Activated naive CD4-positive, alpha-beta T cell treated with anti-CD3 and anti-CD28 coated beads, Interleukin-2, amount 10 ng/mL, durations not matched to agents 7 days and 5 days (primary cell): ENCODE results near the gene ADPRM.
A peak's percentile ranks its signal among the peaks of the same experiment; 100 is the strongest.
"Not testable (repeated sequence)": the region's sequence is repeated elsewhere in the genome, so short reads cannot be mapped to it uniquely, and the experiment has no call there.

ENCODE experiments used
- CTCF ChIA-PET: fragments of 350-600 bp; sonication (Branson Sonifier 250); formaldehyde crosslinking; loops from one replicate; lab custom pipeline; 2021; ENCODE audit warnings: antibody characterized with exemption; lab: Charles Lee
- DNase-seq: peaks from one replicate; pipeline ENCODE4 v3.0.0-alpha.2; 2020
- H3K27ac Mint-ChIP-seq: one replicate; pipeline ENCODE4 v1.8.0; 2021; ENCODE audit warnings: mild to moderate bottlenecking, moderate library complexity, mixed read lengths
- H3K27me3 Mint-ChIP-seq: one replicate; pipeline ENCODE4 v1.8.0; 2021; ENCODE audit warnings: mild to moderate bottlenecking, mixed read lengths
- H3K36me3 Mint-ChIP-seq: one replicate; pipeline ENCODE4 v1.8.0; 2021; ENCODE audit warnings: mixed read lengths
- H3K4me1 Mint-ChIP-seq: one replicate; pipeline ENCODE4 v1.8.0; 2021; ENCODE audit warnings: mixed read lengths
- H3K4me3 Mint-ChIP-seq: one replicate; pipeline ENCODE4 v1.8.0; 2021; ENCODE audit warnings: mild to moderate bottlenecking, moderate library complexity, mixed read lengths
- H3K9me3 Mint-ChIP-seq: one replicate; pipeline ENCODE4 v1.8.0; 2021; ENCODE audit warnings: mixed read lengths

Gene ADPRM

GRCh38 chr17:10725262-10725661 is 27.9 kb downstream of the ADPRM start:
- no peaks in the 10 kb centered on the region for H3K36me3 Mint-ChIP-seq
- peaks cover 21% of the 10 kb centered on the region for H3K27me3 Mint-ChIP-seq
- no peak overlapping the region for H3K27ac Mint-ChIP-seq
- no peaks in the 10 kb centered on the region for H3K9me3 Mint-ChIP-seq
- H3K4me1 Mint-ChIP-seq = peaks cover 4% of the 10 kb centered on the region
- CTCF ChIA-PET = no interaction called here
- DNase-seq = no peak
- H3K4me3 Mint-ChIP-seq = no peak overlapping the region

GRCh38 chr17:10726196-10726595 is 28.8 kb downstream of the ADPRM start:
- DNase-seq = no peak
- H3K36me3 Mint-ChIP-seq = no peaks in the 10 kb centered on the region
- H3K27ac Mint-ChIP-seq = no peak overlapping the region
- peaks cover 11% of the 10 kb centered on the region for H3K4me1 Mint-ChIP-seq
- H3K27me3 Mint-ChIP-seq = peaks cover 24% of the 10 kb centered on the region
- H3K4me3 Mint-ChIP-seq = no peak overlapping the region
- H3K9me3 Mint-ChIP-seq = no peaks in the 10 kb centered on the region
- CTCF ChIA-PET = no interaction called here

- H3K4me3 Mint-ChIP-seq = no peak overlapping the region
- peaks cover 11% of the 10 kb centered on the region for H3K4me1 Mint-ChIP-seq
- peaks cover 26% of the 10 kb centered on the region for H3K27me3 Mint-ChIP-seq
- no peaks in the 10 kb centered on the region for H3K9me3 Mint-ChIP-seq
- CTCF ChIA-PET = no interaction called here
- H3K27ac Mint-ChIP-seq = no peak overlapping the region
- DNase-seq = no peak
- H3K36me3 Mint-ChIP-seq = no peaks in the 10 kb centered on the region
Observed at GRCh38 chr17:10727192-10727591, 29.8 kb downstream of the ADPRM start.

- no peak for DNase-seq
- CTCF ChIA-PET = no interaction called here
- peaks cover 11% of the 10 kb centered on the region for H3K4me1 Mint-ChIP-seq
- H3K27ac Mint-ChIP-seq = no peak overlapping the region
- H3K9me3 Mint-ChIP-seq = no peaks in the 10 kb centered on the region
- H3K4me3 Mint-ChIP-seq = no peak overlapping the region
- H3K36me3 Mint-ChIP-seq = no peaks in the 10 kb centered on the region
- H3K27me3 Mint-ChIP-seq = peaks cover 31% of the 10 kb centered on the region
Observed at GRCh38 chr17:10728331-10728892, 31.0 kb downstream of the ADPRM start.

DNA sequence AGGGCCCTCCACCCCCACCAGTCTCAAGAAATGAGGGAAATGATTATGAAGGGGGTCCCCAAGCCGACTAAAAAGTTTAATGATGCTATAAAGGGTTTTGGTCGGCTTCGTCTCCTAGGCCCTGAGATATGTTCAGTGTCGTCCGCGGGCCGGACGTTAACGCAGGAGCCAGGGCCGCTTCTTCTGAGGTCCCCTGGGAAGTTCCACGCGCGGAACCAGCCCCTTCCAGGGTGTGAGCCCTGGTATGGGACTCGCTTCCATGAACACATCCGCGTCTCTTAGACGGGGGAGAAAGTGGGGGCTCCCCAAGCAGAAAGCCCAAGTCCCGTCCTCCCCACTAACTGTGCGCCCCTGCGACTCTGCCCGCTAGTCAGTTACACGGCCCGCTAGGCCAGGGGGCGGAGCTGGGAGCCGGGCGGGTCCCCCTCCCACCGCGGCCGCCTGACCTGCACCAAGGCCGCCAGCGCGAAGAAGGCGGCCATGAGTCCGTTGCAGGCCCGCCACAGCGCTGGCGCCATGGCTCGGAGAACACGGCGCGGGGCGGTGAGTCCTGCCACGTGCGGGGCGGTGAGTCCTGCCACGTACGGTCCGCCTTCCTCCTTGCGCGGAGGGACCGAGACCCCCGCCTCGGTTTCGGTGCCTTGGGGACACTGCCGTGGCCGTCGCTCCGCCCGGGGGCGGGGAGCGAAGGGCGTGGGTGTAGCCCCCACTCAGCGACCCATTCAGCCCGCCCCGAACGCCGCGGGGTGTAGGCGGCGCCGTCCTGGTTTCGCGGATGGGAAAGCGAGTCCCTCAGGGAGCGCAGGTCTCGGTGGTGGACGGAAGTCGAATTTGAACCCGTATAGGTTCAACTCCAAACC is 32.2 kb downstream of the ADPRM start, which contains the start of gene TMEM220:
Gene TMEM220, minus strand, starts transcription at position 690 of the 860 bp plus-strand sequence. Its CDS starts 172 bp downstream, at position 518.
- Mint-ChIP-seq H3K27ac (peak within 1 kb of the TSS; percentile 42), H3K36me3 (no peaks in the 10 kb centered on the region), H3K9me3 (no peaks in the 10 kb centered on the region), H3K4me1 (peaks cover 11% of the 10 kb centered on the region), H3K4me3 (peak within 1 kb of the TSS; percentile 88), H3K27me3 (peaks cover 38% of the 10 kb centered on the region)
- peak; percentile 50 for DNase-seq
- CTCF ChIA-PET = no interaction called here

- peaks cover 11% of the 10 kb centered on the region for H3K4me1 Mint-ChIP-seq
- CTCF ChIA-PET = interaction anchor here (1.7 kb wide), 1 partner anchor 84 kb away, joined by 5 read pairs; no protein-coding TSS in a partner anchor
- peak overlapping the region; percentile 88 for H3K4me3 Mint-ChIP-seq
- DNase-seq = peak; percentile 23
- peaks cover 42% of the 10 kb centered on the region for H3K27me3 Mint-ChIP-seq
- H3K27ac Mint-ChIP-seq, H3K9me3 Mint-ChIP-seq, H3K36me3 Mint-ChIP-seq: not testable (repeated sequence)
Observed at GRCh38 chr17:10730247-10730646, 32.9 kb downstream of the ADPRM start.

- Mint-ChIP-seq H3K27ac (no peak overlapping the region), H3K36me3 (no peaks in the 10 kb centered on the region), H3K4me3 (no peak overlapping the region), H3K27me3 (peaks cover 44% of the 10 kb centered on the region), H3K4me1 (peaks cover 11% of the 10 kb centered on the region), H3K9me3 (no peaks in the 10 kb centered on the region)
- CTCF ChIA-PET = interaction anchor here (1.7 kb wide), 1 partner anchor 85 kb away, joined by 5 read pairs; no protein-coding TSS in a partner anchor
- no peak for DNase-seq
Observed at GRCh38 chr17:10731408-10731879, 34.0 kb downstream of the ADPRM start.

GRCh38 chr17:10732121-10732520 is 34.7 kb downstream of the ADPRM start:
- H3K4me1 Mint-ChIP-seq = peaks cover 13% of the 10 kb centered on the region
- H3K9me3 Mint-ChIP-seq, H3K4me3 Mint-ChIP-seq, DNase-seq, H3K36me3 Mint-ChIP-seq, CTCF ChIA-PET, H3K27ac Mint-ChIP-seq: not testable (repeated sequence)
- peaks cover 44% of the 10 kb centered on the region for H3K27me3 Mint-ChIP-seq

DNA sequence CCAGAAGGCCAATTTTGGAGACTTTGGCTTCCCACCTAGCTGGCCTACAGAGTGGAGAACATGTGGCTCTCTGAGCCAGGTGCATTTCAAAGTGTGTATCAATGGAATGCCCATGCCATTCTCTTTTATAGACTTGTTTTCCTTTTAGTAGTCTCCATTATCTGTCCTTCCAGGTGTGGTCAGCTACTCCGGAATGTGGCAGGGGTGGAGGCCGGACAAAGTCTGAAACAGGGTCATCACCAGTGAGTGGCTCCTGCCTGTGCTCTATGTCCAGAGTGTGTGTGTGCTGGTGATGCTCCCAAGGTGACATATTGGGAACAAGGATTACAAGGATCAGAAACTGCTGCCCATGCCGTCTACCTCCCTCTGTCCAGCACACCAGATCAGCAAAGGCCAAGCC is 36.3 kb downstream of the ADPRM start:
- peaks cover 34% of the 10 kb centered on the region for H3K27me3 Mint-ChIP-seq
- no peak overlapping the region for H3K4me3 Mint-ChIP-seq
- CTCF ChIA-PET = interaction anchor here (1.3 kb wide), 1 partner anchor 114 kb away, joined by 3 read pairs; no protein-coding TSS in a partner anchor
- H3K4me1 Mint-ChIP-seq = peaks cover 16% of the 10 kb centered on the region
- H3K36me3 Mint-ChIP-seq = no peaks in the 10 kb centered on the region
- no peak overlapping the region for H3K27ac Mint-ChIP-seq
- no peaks in the 10 kb centered on the region for H3K9me3 Mint-ChIP-seq
- DNase-seq = no peak

DNA sequence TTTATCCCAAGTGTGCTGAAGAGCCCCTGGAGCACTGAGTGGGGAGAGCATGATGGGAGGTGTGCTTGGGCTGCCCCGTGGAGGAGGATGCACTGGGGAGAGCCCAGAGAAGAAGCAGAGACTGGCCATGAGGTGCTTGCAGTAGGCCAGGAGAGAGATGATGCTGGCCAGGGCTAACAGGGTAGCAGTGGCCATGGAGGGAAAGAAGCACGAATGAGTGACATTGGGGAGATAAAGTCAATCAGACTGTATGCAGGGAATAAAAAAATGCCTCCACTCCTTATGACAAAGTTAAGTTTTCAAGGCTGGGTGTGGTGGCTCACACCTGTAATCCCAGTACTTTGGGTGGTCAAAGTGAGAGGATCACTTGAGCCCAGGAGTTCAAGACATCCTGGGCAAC is 37.9 kb downstream of the ADPRM start:
- Mint-ChIP-seq H3K36me3 (no peaks in the 10 kb centered on the region), H3K4me3 (no peak overlapping the region), H3K9me3 (no peaks in the 10 kb centered on the region), H3K27ac (no peak overlapping the region), H3K27me3 (peaks cover 23% of the 10 kb centered on the region), H3K4me1 (peaks cover 12% of the 10 kb centered on the region)
- no peak for DNase-seq
- CTCF ChIA-PET = interaction anchor here (2.7 kb wide), 1 partner anchor 12 kb away, joined by 15 read pairs; no protein-coding TSS in a partner anchor

DNA sequence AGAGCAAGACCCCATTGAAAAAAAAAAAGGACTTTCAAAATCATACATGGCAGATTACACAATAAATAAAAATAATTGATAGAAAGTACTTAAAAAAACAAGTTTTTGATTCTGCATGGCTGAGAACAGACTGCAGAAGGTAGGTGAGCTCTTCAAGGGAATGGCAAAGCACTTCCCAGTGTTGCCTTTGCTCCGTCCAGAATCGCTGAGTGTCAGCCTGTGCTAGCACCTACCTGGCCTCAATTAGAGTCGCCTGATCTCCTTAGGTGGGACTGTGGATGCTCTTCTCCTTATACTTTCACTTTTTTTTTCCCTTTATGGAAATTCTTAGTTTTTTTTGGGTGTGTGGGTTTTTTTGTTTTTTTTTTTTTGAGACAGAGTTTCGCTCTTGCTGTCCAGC is 38.4 kb downstream of the ADPRM start:
- no peak for DNase-seq
- peaks cover 6% of the 10 kb centered on the region for H3K4me1 Mint-ChIP-seq
- CTCF ChIA-PET = interaction anchor here (1.5 to 2.7 kb wide), 2 partner anchors 12 to 139 kb away, joined by 4 to 15 read pairs; no protein-coding TSS in a partner anchor
- H3K27ac Mint-ChIP-seq = no peak overlapping the region
- H3K36me3 Mint-ChIP-seq = no peaks in the 10 kb centered on the region
- H3K4me3 Mint-ChIP-seq = no peak overlapping the region
- H3K27me3 Mint-ChIP-seq = peaks cover 20% of the 10 kb centered on the region
- no peaks in the 10 kb centered on the region for H3K9me3 Mint-ChIP-seq

GRCh38 chr17:10737168-10737622 is 39.8 kb downstream of the ADPRM start:
- H3K36me3 Mint-ChIP-seq = no peaks in the 10 kb centered on the region
- DNase-seq = peak; percentile 51
- peaks cover 26% of the 10 kb centered on the region for H3K27me3 Mint-ChIP-seq
- no peak overlapping the region for H3K27ac Mint-ChIP-seq
- H3K4me1 Mint-ChIP-seq = peaks cover 4% of the 10 kb centered on the region
- H3K9me3 Mint-ChIP-seq = no peaks in the 10 kb centered on the region
- CTCF ChIA-PET = interaction anchor here (0.9 to 2.7 kb wide), 16 partner anchors 10 to 407 kb away, joined by 3 to 24 read pairs (median 4); no protein-coding TSS in a partner anchor
- no peak overlapping the region for H3K4me3 Mint-ChIP-seq

DNA sequence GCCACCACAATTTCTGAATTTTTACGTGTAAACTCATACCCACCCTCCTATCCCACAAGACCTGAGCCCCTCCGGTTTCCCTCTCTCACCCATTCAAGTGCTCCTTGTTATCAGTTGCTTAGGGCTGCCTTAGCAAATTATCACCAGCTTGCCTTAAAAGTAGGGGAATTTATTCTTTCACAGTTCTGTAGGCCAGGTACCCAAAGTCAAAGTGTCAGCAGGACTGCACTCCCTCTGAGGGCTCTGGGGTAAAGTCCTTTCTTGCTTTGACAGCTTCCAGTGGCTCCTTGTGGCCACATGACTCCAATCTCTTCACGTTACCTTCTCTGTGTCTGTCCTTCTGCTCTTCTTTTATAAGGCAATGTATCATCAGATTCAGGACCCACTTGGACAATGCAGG is 40.3 kb downstream of the ADPRM start:
- no peak overlapping the region for H3K4me3 Mint-ChIP-seq
- peaks cover 4% of the 10 kb centered on the region for H3K4me1 Mint-ChIP-seq
- H3K9me3 Mint-ChIP-seq = no peaks in the 10 kb centered on the region
- H3K27me3 Mint-ChIP-seq = peaks cover 21% of the 10 kb centered on the region
- H3K36me3 Mint-ChIP-seq = no peaks in the 10 kb centered on the region
- DNase-seq = no peak
- CTCF ChIA-PET = interaction anchor here (0.9 to 2.7 kb wide), 13 partner anchors 10 to 407 kb away, joined by 3 to 24 read pairs (median 5); no protein-coding TSS in a partner anchor
- no peak overlapping the region for H3K27ac Mint-ChIP-seq
